ENCODE results near the gene FAM241A.
"Not testable (repeated sequence)": the region's sequence is repeated elsewhere in the genome, so short reads cannot be mapped to it uniquely, and the experiment has no call there.

Gene FAM241A

GRCh38 chr4:112153211-112153791 lies 8.0 kb downstream of the FAM241A start:
- DNase-seq (ENCODE audit: low read depth), result no peak
- H3K4me3 ChIP-seq (ENCODE audit: low read length), result no peak overlapping the region

GRCh38 chr4:112156112-112156511 lies 10.9 kb downstream of the FAM241A start:
- DNase-seq (ENCODE audit: low read depth), result no peak
- TF ChIP-seq CTCF (IDR thresholded peaks at IDR 0.05; ENCODE audit: insufficient read depth, low read depth, low read length, missing control alignments), result no peak
- H3K4me3 ChIP-seq (ENCODE audit: low read length), result no peak overlapping the region

More at GRCh38 chr4:112153211-112153791, 8.0 kb downstream of the FAM241A start:
- TF ChIP-seq CTCF (IDR thresholded peaks at IDR 0.05; ENCODE audit: insufficient read depth, low read depth, low read length, missing control alignments), result no peak

- no peak for TF ChIP-seq CTCF (IDR thresholded peaks at IDR 0.05; ENCODE audit: insufficient read depth, low read depth, low read length, missing control alignments)
- H3K4me3 ChIP-seq (ENCODE audit: low read length), result no peak overlapping the region
- no peak for DNase-seq (ENCODE audit: low read depth)
Observed at GRCh38 chr4:112156553-112156952, 11.3 kb downstream of the FAM241A start.

GRCh38 chr4:112163706-112164105 lies 18.5 kb downstream of the FAM241A start:
- not testable (repeated sequence) for DNase-seq (ENCODE audit: low read depth); H3K4me3 ChIP-seq (ENCODE audit: low read length)

GRCh38 chr4:112167794-112168193 lies 22.5 kb downstream of the FAM241A start:
- no peak for TF ChIP-seq CTCF (IDR thresholded peaks at IDR 0.05; ENCODE audit: insufficient read depth, low read depth, low read length, missing control alignments)
- DNase-seq (ENCODE audit: low read depth), result peak; percentile 91
- no peak overlapping the region for H3K4me3 ChIP-seq (ENCODE audit: low read length)

- no peak for DNase-seq (ENCODE audit: low read depth)
- no peak for TF ChIP-seq CTCF (IDR thresholded peaks at IDR 0.05; ENCODE audit: insufficient read depth, low read depth, low read length, missing control alignments)
- H3K4me3 ChIP-seq (ENCODE audit: low read length), result no peak overlapping the region
Observed at GRCh38 chr4:112168719-112169500, 23.7 kb downstream of the FAM241A start.

GRCh38 chr4:112170451-112170993 lies 25.3 kb downstream of the FAM241A start:
- no peak overlapping the region for H3K4me3 ChIP-seq (ENCODE audit: low read length)
- TF ChIP-seq CTCF (IDR thresholded peaks at IDR 0.05; ENCODE audit: insufficient read depth, low read depth, low read length, missing control alignments), result no peak
- peak; percentile 93 for DNase-seq (ENCODE audit: low read depth)

- not testable (repeated sequence) for H3K4me3 ChIP-seq (ENCODE audit: low read length); DNase-seq (ENCODE audit: low read depth)
Observed at GRCh38 chr4:112171051-112171763, 26.0 kb downstream of the FAM241A start.

All from epithelial cell of esophagus (primary cell).